Type B pancreatic cell (in vitro differentiated cells): ENCODE measurements around the gene EGFLAM. TPM values are rescaled to one million over a fixed set of nuclear protein-coding genes. Genes with fewer than 3 reads are reported as not detected.

Experiments used
- DNase-seq: peaks from one replicate; pipeline ENCODE4 v3.0.0; 2021; ENCODE audit warnings: mixed read lengths; ENCODE audit not compliant: unreplicated experiment; ENCODE audit errors: extremely low spot score
- H3K27ac Mint-ChIP-seq: 2 replicates; pipeline ENCODE4 v1.8.0; 2021; ENCODE audit warnings: mild to moderate bottlenecking, mixed read lengths
- H3K27me3 Mint-ChIP-seq: 2 replicates; pipeline ENCODE4 v1.8.0; 2021; ENCODE audit warnings: mixed read lengths
- H3K36me3 Mint-ChIP-seq: 2 replicates; pipeline ENCODE4 v1.8.0; 2021; ENCODE audit warnings: mixed read lengths
- H3K4me1 Mint-ChIP-seq: one replicate; pipeline ENCODE4 v1.8.0; 2021; ENCODE audit warnings: mixed read lengths; ENCODE audit not compliant: unreplicated experiment
- H3K4me3 Mint-ChIP-seq: 2 replicates; pipeline ENCODE4 v1.8.0; 2021; ENCODE audit warnings: mild to moderate bottlenecking, mixed read lengths
- H3K9me3 Mint-ChIP-seq: 2 replicates; pipeline ENCODE4 v1.8.0; 2021; ENCODE audit warnings: mixed read lengths
- CTCF ChIP-seq: fragments of 200-600 bp; sonication (generic); conservative IDR thresholded peaks from 2 replicates; pipeline ENCODE4 v1.5.0; 2021; ENCODE audit warnings: antibody characterized with exemption, mild to moderate bottlenecking
- total RNA-seq: library from RNA; stranded (reverse); gene quantifications from 2 replicates; pipeline ENCODE4 v1.2.1, GENCODE V29; 2021; ENCODE audit warnings: low replicate concordance

Gene EGFLAM
- total RNA-seq, 1 donor from 2014 or later = 4.8 TPM

- H3K4me1 Mint-ChIP-seq = no peaks in the 10 kb centered on the region
- H3K27me3 Mint-ChIP-seq = peaks cover 15% of the 10 kb centered on the region
- no peak overlapping the region for H3K27ac Mint-ChIP-seq
- H3K9me3 Mint-ChIP-seq = peaks cover 5% of the 10 kb centered on the region
- DNase-seq = no peak
- no peak overlapping the region for H3K4me3 Mint-ChIP-seq
- H3K36me3 Mint-ChIP-seq = no peaks in the 10 kb centered on the region
- no peak for TF ChIP-seq CTCF
These were observed 138.4 kb downstream of the EGFLAM start for GRCh38 chr5:38396766-38397165.

DNA sequence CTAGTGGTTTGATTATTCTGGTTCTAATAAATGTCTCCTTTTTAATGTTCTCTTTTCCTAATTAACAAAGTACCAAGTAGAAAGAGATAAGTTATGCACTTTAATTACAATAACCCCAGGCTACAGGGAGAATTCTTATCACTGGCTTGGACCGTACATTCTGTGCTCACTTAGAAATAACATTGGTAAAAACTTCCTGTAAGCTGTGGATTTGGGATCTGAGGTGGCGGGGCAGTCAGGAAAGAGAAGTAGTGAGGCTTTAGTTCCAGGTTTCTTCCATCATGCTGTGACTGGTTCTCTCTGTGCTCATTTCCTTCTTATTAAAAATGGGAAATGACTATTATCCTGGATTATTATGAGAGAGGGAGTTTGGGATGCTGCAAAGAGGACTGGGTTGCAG, 142.0 kb downstream of the EGFLAM start:
- Mint-ChIP-seq H3K27ac (no peak overlapping the region), H3K36me3 (no peaks in the 10 kb centered on the region), H3K27me3 (peaks cover 31% of the 10 kb centered on the region), H3K4me1 (no peaks in the 10 kb centered on the region), H3K4me3 (no peak overlapping the region), H3K9me3 (peaks cover 5% of the 10 kb centered on the region)
- TF ChIP-seq CTCF = no peak
- no peak for DNase-seq

DNA sequence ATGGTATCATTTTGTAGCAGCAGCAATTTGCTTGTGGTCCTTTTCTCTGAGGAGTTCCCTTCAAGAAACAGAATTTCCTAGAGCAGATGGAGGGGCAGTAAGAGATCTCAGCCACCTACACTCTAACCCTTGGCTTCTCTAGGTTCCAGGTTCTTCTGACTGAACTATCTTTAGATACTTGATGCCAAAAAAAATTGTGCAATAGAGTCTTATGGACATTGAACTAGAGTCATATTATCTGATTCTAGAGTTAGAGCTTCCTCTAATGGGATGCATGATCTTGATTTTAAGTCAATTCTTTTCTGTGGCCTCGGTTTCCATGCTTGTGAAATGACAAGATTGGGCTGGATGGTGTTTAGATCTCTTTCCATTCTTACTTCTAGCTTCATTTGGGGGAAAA, 142.8 kb downstream of the EGFLAM start:
- DNase-seq = no peak
- Mint-ChIP-seq H3K4me1 (no peaks in the 10 kb centered on the region), H3K36me3 (no peaks in the 10 kb centered on the region), H3K9me3 (peaks cover 5% of the 10 kb centered on the region), H3K27me3 (peaks cover 26% of the 10 kb centered on the region), H3K27ac (no peak overlapping the region), H3K4me3 (no peak overlapping the region)
- no peak for TF ChIP-seq CTCF

GRCh38 chr5:38403406-38403805, 145.0 kb downstream of the EGFLAM start:
- no peak for DNase-seq
- H3K27ac Mint-ChIP-seq = no peak overlapping the region
- no peaks in the 10 kb centered on the region for H3K4me1 Mint-ChIP-seq
- TF ChIP-seq CTCF = no peak
- H3K36me3 Mint-ChIP-seq = no peaks in the 10 kb centered on the region
- H3K27me3 Mint-ChIP-seq = peaks cover 36% of the 10 kb centered on the region
- H3K4me3 Mint-ChIP-seq = no peak overlapping the region
- H3K9me3 Mint-ChIP-seq = peaks cover 5% of the 10 kb centered on the region

DNA sequence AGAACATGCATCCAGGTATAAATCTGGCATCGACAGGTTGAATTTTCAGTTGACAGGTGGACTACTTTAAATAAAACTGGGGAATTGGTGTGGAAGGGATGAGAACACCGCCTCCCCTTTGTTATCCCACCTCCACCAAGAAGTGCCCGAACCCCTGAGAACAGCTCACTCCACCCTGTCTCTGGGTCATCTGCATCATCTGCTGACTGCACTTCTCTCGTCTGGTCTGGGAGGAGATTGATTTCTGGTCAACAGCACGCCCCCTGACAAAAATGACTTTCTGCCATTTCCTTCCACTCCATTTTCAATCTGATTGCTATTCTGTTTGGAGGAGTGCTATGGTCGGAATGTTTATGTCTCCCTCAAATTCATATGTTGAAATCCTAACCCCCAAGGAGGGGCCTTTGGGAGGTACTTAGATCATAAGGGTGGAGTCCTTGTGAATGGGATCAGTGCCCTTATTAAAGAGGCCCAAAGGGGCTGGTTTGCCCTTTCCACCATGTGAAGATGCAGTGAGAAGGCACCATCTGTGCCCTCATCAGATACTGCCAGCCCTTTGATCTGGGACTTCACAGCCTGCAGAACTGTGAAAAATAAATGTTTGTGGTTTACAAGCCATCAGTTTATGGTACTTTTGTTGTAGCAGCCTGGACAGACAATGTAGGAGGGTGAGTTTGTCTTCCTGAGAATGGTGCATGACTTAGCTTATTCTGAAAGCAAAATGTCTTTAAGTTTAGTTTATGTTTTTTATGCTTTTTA, 145.7 kb downstream of the EGFLAM start:
- Mint-ChIP-seq H3K27me3 (peaks cover 38% of the 10 kb centered on the region), H3K27ac (no peak overlapping the region), H3K4me1 (no peaks in the 10 kb centered on the region), H3K36me3 (no peaks in the 10 kb centered on the region), H3K9me3 (peaks cover 5% of the 10 kb centered on the region), H3K4me3 (no peak overlapping the region)
- no peak for DNase-seq
- TF ChIP-seq CTCF = no peak
